ENCODE data around the gene SUN3. TPM values are rescaled to one million over a fixed set of nuclear protein-coding genes. Genes with fewer than 3 reads are reported as not detected.
"Not testable (repeated sequence)": the region's sequence is repeated elsewhere in the genome, so short reads cannot be mapped to it uniquely, and the experiment has no call there.

The SUN3 gene
- total and polyA plus RNA-seq, 5 experiments from 2014 or later: 0.60 to 2.3 (median 1.0) TPM; not detected in 2

DNA sequence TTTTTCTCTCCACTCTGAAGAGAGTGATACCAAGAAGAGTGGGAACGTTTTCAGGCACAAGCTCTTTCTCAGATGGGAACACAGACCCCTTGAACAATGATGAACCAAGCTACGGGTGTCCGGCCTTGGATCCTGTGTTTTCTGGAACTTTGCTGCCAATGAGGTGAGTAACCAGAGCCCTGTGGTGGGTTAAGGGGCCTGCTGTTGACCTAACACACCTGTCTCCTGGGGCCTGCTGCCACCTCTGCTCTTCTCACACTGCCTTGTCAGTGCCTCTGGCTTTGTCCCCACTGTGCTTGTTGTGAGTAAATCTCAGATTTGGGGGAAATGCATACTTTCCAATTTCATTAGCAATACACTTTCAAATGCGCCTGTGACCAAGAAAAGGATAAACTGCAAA, 79.2 kb downstream of the SUN3 start:
- Mint-ChIP-seq H3K27ac (peak overlapping the region in 2 of 10 donors; percentile 62 to 81), H3K4me1 (peaks cover 0 to 6% (median 0%) of the 10 kb centered on the region in 4 donors), H3K9me3 (no peaks in the 10 kb centered on the region), H3K27me3 (peaks cover 0 to 4% (median 0%) of the 10 kb centered on the region in 5 donors), H3K4me3 (no peak overlapping the region), H3K36me3 (peaks cover 0 to 9% (median 1%) of the 10 kb centered on the region in 3 donors)
- POLR2A ChIA-PET: no interaction called here
- DNase-seq (no peak), ATAC-seq (no peak)

- peak within 1 kb of the TSS in 1 of 10 donors; percentile 55 for H3K27ac Mint-ChIP-seq
These were observed 80.6 kb downstream of the SUN3 start, which contains the start of gene PKD1L1 for GRCh38 chr7:47948141-47948790. PKD1L1 (minus strand) TSS chr7:47948466; CDS start chr7:47948440, 26 bp downstream.

GRCh38 chr7:47947355-47947749, 81.6 kb downstream of the SUN3 start:
- POLR2A ChIA-PET: no interaction called here
- H3K27me3 Mint-ChIP-seq: peaks cover 0 to 4% (median 0%) of the 10 kb centered on the region in 5 donors
- H3K36me3 Mint-ChIP-seq: no peaks in the 10 kb centered on the region
- ATAC-seq (no peak), DNase-seq (no peak)
- no peak overlapping the region for H3K27ac Mint-ChIP-seq
- H3K4me1 Mint-ChIP-seq: peaks cover 0 to 6% (median 0%) of the 10 kb centered on the region in 4 donors
- H3K9me3 Mint-ChIP-seq: no peaks in the 10 kb centered on the region
- H3K4me3 Mint-ChIP-seq: no peak overlapping the region

More at GRCh38 chr7:47948141-47948790, 80.6 kb downstream of the SUN3 start, which contains the start of gene PKD1L1:
- H3K4me1 Mint-ChIP-seq: peaks cover 0 to 6% (median 0%) of the 10 kb centered on the region in 4 donors
- H3K36me3 Mint-ChIP-seq: no peaks in the 10 kb centered on the region
- peaks cover 0 to 4% (median 0%) of the 10 kb centered on the region in 5 donors for H3K27me3 Mint-ChIP-seq
- no peak for ATAC-seq
- no peaks in the 10 kb centered on the region for H3K9me3 Mint-ChIP-seq
- no peak for DNase-seq
- no peak within 1 kb of the TSS for H3K4me3 Mint-ChIP-seq
- POLR2A ChIA-PET: no interaction called here

DNA sequence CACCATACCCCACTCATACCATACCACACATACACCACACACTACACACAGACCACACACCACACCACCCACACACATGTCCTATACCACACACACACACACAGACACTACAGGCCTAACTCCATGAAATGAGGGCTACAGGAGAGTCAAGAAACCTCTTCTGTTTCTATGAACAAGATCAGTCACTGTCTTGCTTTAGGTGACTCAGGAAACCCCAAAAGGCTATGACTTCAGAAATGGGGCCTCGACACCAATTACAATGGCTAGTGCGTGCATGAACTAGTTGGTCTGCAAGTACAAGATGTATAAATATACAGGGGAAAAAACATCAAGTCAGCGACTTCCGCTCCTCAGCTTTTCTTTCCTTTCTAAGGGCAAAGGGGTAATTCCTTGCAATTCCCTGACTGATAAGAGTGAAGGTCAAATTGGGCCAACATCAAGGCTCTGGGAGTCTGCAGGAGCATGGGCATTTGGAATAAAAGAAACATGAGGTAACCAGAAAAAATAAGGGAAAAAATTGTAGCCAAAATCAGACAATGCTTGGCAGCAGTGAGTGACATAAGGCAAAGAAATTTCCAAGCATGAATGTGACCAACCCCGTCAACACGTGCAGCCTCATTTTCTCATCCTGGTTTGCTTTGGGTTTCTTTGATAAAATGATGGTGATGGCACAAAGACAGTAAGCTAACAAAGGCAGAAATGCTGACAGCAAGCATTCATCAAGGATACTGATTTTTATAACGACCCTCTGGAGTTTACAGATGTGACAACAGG, 82.1 kb downstream of the SUN3 start:
- no peak for DNase-seq
- Mint-ChIP-seq H3K27me3 (peaks cover 0 to 4% (median 0%) of the 10 kb centered on the region in 5 donors), H3K4me3 (no peak overlapping the region), H3K9me3 (no peaks in the 10 kb centered on the region), H3K27ac (peak overlapping the region in 1 of 10 donors; percentile 87), H3K36me3 (no peaks in the 10 kb centered on the region), H3K4me1 (peaks cover 0 to 6% (median 0%) of the 10 kb centered on the region in 4 donors)
- no peak for ATAC-seq
- POLR2A ChIA-PET: no interaction called here

DNA sequence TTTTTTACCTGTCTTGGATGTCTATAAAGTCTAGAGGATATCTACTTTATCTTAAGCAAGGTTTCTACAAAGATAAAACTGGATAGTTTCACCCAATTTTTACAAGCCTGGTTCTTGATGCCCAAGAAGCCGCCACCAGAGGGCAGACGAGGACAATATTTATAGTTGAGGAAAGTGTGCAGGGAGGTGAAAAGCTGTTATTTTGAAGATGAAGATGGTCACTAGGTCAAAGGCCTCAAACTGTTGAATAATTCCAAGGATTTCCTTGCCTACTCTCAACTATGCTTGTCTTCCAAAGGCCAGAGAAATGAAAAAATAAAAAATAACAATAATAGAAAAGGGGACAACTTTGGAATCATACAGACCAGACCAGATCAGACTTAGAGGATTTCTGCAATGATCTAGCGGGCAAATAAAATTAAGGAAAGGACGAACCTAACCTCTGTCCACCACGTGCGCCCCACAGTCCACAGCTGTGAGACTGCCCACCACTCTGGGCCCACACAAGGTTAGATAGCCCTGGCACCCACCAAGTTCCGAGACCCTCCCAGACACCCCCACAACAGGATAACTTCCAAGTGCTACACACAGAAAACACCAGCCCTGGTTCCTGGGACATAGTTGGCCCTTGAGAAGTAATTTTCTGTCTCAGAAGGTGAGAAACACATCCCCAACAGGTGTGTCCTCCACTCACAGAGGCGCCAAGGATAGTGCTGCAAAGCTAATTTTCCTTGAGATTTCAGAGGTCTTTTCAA, 83.5 kb downstream of the SUN3 start:
- H3K4me1 Mint-ChIP-seq: peaks cover 0 to 6% (median 0%) of the 10 kb centered on the region in 4 donors
- ATAC-seq (peak in 1 of 2 donors; percentile 65), DNase-seq (peak; percentile 41 to 86 (median 65))
- H3K36me3 Mint-ChIP-seq: no peaks in the 10 kb centered on the region
- H3K27me3 Mint-ChIP-seq: peaks cover 0 to 4% (median 0%) of the 10 kb centered on the region in 5 donors
- no peak overlapping the region for H3K4me3 Mint-ChIP-seq
- peak overlapping the region in 1 of 10 donors; percentile 8 for H3K27ac Mint-ChIP-seq
- no peaks in the 10 kb centered on the region for H3K9me3 Mint-ChIP-seq
- POLR2A ChIA-PET: no interaction called here

GRCh38 chr7:47944536-47945260, 84.2 kb downstream of the SUN3 start:
- H3K27me3 Mint-ChIP-seq: peaks cover 0 to 4% (median 0%) of the 10 kb centered on the region in 5 donors
- POLR2A ChIA-PET: no interaction called here
- ATAC-seq (no peak), DNase-seq (no peak)
- H3K36me3 Mint-ChIP-seq: no peaks in the 10 kb centered on the region
- peaks cover 0 to 6% (median 0%) of the 10 kb centered on the region in 4 donors for H3K4me1 Mint-ChIP-seq
- H3K4me3 Mint-ChIP-seq: no peak overlapping the region
- no peaks in the 10 kb centered on the region for H3K9me3 Mint-ChIP-seq
- no peak overlapping the region for H3K27ac Mint-ChIP-seq

GRCh38 chr7:47943676-47944474, 85.0 kb downstream of the SUN3 start:
- POLR2A ChIA-PET: no interaction called here
- peaks cover 0 to 6% (median 0%) of the 10 kb centered on the region in 4 donors for H3K4me1 Mint-ChIP-seq

DNA sequence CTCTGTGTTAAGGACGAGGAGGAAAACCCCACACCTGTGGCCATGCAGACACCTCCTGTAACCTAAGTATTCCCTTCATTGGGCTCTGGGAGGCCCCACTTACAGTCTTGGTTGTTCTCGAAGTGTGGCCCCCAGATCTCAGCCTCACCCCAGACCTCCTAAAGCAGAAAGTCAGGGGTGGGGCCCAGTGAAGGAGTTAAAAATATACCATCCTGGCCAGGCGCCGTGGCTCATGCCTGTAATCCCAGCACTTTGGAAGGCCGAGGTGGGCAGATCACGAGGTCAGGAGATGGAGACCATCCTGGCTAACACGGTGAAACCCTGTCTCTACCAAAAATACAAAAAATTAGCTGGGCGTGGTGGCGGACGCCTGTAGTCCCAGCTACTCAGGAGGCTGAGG, 86.3 kb downstream of the SUN3 start:
- not testable (repeated sequence) for H3K36me3 Mint-ChIP-seq, H3K4me3 Mint-ChIP-seq, H3K9me3 Mint-ChIP-seq, H3K27me3 Mint-ChIP-seq, H3K27ac Mint-ChIP-seq, ATAC-seq, DNase-seq, H3K4me1 Mint-ChIP-seq
- POLR2A ChIA-PET: interaction anchor here (0.6 kb wide), 1 partner anchor 67 kb away, joined by 3 read pairs; no protein-coding TSS in a partner anchor

More at GRCh38 chr7:47943676-47944474, 85.0 kb downstream of the SUN3 start:
- no peaks in the 10 kb centered on the region for H3K9me3 Mint-ChIP-seq
- no peaks in the 10 kb centered on the region for H3K36me3 Mint-ChIP-seq
- ATAC-seq (no peak), DNase-seq (no peak)
- peak overlapping the region in 2 of 10 donors; percentile 7 to 26 for H3K27ac Mint-ChIP-seq
- H3K27me3 Mint-ChIP-seq: peaks cover 0 to 4% (median 0%) of the 10 kb centered on the region in 5 donors
- no peak overlapping the region for H3K4me3 Mint-ChIP-seq

DNA sequence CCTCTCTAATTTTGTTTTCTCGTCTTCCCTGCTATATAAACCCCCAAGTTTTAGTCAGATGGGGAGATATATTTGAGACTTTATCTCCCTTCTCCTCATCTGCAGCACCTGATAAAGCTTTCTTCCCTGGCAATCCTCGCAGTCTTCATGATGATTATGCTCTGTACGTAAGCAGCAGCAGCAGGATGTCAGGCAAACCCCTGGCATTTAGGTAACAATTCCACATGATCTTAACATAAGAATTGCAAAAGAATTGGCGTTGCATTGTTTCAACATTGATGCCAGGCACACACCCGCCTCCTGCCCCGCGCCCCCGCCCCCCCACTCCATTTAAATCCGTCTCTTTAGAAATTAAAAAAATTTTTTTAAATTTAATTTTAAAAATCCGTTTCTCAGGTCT, 86.8 kb downstream of the SUN3 start:
- Mint-ChIP-seq H3K9me3 (no peaks in the 10 kb centered on the region), H3K4me3 (no peak overlapping the region), H3K4me1 (peaks cover 0 to 8% (median 3%) of the 10 kb centered on the region in 4 donors), H3K27me3 (peaks cover 0 to 4% (median 0%) of the 10 kb centered on the region in 5 donors), H3K27ac (no peak overlapping the region), H3K36me3 (no peaks in the 10 kb centered on the region)
- DNase-seq: no peak
- POLR2A ChIA-PET: no interaction called here
- no peak for ATAC-seq

GRCh38 chr7:47941136-47941844, 87.6 kb downstream of the SUN3 start:
- H3K4me3 Mint-ChIP-seq: no peak overlapping the region
- peaks cover 0 to under 1% (median 0%) of the 10 kb centered on the region in 3 donors for H3K36me3 Mint-ChIP-seq

More at GRCh38 chr7:47941136-47941844, 87.6 kb downstream of the SUN3 start:
- Mint-ChIP-seq H3K27me3 (peaks cover 0 to 2% (median 0%) of the 10 kb centered on the region in 5 donors), H3K27ac (no peak overlapping the region), H3K9me3 (no peaks in the 10 kb centered on the region), H3K4me1 (peaks cover 0 to 7% (median 2%) of the 10 kb centered on the region in 4 donors)
- POLR2A ChIA-PET: no interaction called here
- DNase-seq: no peak
- ATAC-seq: no peak
